Mesothelial cell of epicardium (in vitro differentiated cells): ENCODE data around the gene GRIK5. TPM values are rescaled to one million over a fixed set of nuclear protein-coding genes. Genes with fewer than 3 reads are reported as not detected.
"Not testable (repeated sequence)": the region's sequence is repeated elsewhere in the genome, so short reads cannot be mapped to it uniquely, and the experiment has no call there.

Source experiments
- DNase-seq, 2 experiments: peaks; one replicate each; pipeline ENCODE4 v3.0.0; 2021; ENCODE audit warnings: low spot score in 2 of 2; ENCODE audit not compliant: unreplicated experiment in 2 of 2
- H3K27ac Mint-ChIP-seq: 2 replicates; pipeline ENCODE4 v1.8.0; 2021; ENCODE audit warnings: mixed read lengths
- H3K27me3 Mint-ChIP-seq: 2 replicates; pipeline ENCODE4 v1.8.0; 2021; ENCODE audit warnings: low read depth, mixed read lengths
- H3K36me3 Mint-ChIP-seq: 2 replicates; pipeline ENCODE4 v1.8.0; 2021; ENCODE audit warnings: mixed read lengths
- H3K4me1 Mint-ChIP-seq: 2 replicates; pipeline ENCODE4 v1.8.0; 2021; ENCODE audit warnings: mixed read lengths
- H3K4me3 Mint-ChIP-seq: 2 replicates; pipeline ENCODE4 v1.8.0; 2021; ENCODE audit warnings: mild to moderate bottlenecking, moderate library complexity, mixed read lengths
- H3K9me3 Mint-ChIP-seq: 2 replicates; pipeline ENCODE4 v1.8.0; 2021; ENCODE audit warnings: mixed read lengths
- total RNA-seq: library from RNA; stranded (reverse); gene quantifications from 3 replicates; pipeline ENCODE4 v1.2.1, GENCODE V29; 2021
- TF ChIP-seq, protein P1 (sequence below): fragments of 200-600 bp; sonication (generic); IDR thresholded peaks from one replicate; pipeline ENCODE4 v1.5.0; 2021; ENCODE audit warnings: antibody characterized with exemption; ENCODE audit not compliant: unreplicated experiment

The GRIK5 gene
- total RNA-seq, 1 donor from 2014 or later: 38.3 TPM

DNA sequence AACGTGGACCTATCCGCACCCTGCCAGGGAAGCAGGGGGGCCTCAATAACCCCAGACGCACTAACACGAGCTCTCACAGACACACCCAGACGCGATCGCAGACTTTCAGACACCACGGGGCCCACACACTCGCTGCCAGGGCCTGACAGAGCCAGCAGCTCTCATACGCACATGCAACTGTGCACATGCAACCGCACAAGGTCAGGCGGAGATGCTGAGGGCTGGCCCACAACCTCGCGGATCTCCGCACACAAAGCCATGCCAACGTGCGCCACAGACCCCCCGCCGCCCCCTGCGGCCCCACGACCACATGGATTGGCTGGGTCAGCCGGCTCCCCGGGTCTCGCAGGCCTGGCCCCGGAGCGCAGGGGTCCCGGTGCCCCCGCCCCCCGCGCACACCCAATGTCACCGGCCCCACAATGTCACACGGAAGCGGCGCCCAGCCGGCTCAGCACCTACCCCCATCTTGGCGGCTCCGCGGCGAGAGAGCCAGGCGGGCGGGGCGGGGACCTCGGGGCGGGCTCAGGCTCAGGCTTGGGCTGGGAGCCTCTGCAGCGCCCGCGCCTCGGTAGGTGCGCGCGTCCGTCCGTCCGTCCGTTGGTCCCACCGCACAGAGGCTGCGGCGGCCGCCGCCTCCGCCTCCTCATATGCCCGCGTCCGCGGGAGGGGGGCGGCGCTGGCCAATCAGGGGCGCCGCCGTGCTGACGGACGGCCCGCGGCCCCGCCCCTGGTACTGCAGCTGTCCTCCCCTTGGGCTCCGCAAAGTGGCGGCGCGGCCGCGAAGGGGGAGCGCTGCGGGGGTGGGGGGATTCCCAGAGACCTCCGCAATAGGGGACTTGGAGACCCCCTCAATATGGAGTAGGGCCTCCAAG, 76.2 kb downstream of the GRIK5 start, which contains the start of gene ATP1A3:
ATP1A3 (minus strand) TSS at position 619 of the 872 bp plus-strand sequence; CDS start at position 465, 154 bp downstream.
- no peaks in the 10 kb centered on the region for H3K9me3 Mint-ChIP-seq
- H3K4me3 Mint-ChIP-seq: peak within 1 kb of the TSS; percentile 49
- TF ChIP-seq, protein P1, sequence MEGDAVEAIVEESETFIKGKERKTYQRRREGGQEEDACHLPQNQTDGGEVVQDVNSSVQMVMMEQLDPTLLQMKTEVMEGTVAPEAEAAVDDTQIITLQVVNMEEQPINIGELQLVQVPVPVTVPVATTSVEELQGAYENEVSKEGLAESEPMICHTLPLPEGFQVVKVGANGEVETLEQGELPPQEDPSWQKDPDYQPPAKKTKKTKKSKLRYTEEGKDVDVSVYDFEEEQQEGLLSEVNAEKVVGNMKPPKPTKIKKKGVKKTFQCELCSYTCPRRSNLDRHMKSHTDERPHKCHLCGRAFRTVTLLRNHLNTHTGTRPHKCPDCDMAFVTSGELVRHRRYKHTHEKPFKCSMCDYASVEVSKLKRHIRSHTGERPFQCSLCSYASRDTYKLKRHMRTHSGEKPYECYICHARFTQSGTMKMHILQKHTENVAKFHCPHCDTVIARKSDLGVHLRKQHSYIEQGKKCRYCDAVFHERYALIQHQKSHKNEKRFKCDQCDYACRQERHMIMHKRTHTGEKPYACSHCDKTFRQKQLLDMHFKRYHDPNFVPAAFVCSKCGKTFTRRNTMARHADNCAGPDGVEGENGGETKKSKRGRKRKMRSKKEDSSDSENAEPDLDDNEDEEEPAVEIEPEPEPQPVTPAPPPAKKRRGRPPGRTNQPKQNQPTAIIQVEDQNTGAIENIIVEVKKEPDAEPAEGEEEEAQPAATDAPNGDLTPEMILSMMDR: no peak
- no peaks in the 10 kb centered on the region for H3K36me3 Mint-ChIP-seq
- DNase-seq: no peak
- H3K27ac Mint-ChIP-seq: no peak within 1 kb of the TSS
- peaks cover 5% of the 10 kb centered on the region for H3K4me1 Mint-ChIP-seq
- peaks cover 61% of the 10 kb centered on the region for H3K27me3 Mint-ChIP-seq

DNA sequence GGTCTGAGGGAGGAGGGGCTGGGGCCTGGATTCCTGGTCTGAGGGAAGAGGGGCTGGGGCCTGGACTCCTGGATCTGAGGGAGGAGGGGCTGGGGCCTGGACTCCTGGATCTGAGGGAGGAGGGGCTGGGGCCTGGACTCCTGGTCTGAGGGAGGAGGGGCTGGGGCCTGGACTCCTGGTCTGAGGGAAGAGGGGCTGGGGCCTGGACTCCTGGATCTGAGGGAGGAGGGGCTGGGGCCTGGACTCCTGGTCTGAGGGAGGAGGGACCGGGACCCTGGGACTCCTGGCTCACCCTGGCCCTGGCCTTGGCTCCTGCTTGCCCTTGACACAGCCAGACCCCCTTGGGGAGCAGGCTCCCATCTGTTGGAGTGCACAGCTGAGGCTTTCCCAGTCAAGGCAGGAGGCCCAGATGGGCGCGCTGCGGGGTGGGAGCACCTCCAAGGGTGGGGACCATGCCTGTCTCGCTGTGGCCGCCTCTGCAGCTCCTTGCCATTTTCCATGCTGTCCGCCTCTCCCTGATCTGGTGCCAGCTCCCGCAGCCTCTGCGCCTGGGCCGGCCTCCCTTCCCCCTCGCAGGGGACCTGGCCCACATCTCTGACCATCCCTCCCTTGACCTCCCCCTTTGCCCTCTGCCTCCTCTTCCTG, 78.0 kb downstream of the GRIK5 start:
- peaks cover 53% of the 10 kb centered on the region for H3K27me3 Mint-ChIP-seq
- not testable (repeated sequence) for H3K27ac Mint-ChIP-seq, H3K4me3 Mint-ChIP-seq, H3K36me3 Mint-ChIP-seq, H3K9me3 Mint-ChIP-seq, DNase-seq, H3K4me1 Mint-ChIP-seq

DNA sequence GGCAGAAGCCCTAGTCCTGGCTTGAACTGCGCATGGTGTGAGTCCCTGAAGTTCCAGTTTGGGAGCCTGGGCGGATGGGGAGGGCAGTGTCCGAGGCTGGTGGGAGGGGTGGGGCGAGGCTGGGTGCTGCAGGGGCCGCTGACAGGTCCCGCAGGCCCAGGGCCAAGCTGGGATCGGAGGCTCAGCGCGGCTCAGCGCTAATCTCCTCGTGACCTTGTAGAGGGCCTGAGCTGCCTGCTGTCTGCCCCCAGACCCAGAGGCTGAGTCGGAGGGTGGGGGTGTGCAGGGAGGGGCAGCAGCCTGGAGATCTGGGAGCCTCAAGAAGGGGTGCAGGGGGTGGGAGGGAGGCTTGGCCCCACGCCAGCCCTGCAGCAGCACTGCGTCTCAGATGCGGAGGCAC, 79.0 kb downstream of the GRIK5 start:
- Mint-ChIP-seq H3K4me1 (peaks cover 3% of the 10 kb centered on the region), H3K27ac (no peak overlapping the region)

DNA sequence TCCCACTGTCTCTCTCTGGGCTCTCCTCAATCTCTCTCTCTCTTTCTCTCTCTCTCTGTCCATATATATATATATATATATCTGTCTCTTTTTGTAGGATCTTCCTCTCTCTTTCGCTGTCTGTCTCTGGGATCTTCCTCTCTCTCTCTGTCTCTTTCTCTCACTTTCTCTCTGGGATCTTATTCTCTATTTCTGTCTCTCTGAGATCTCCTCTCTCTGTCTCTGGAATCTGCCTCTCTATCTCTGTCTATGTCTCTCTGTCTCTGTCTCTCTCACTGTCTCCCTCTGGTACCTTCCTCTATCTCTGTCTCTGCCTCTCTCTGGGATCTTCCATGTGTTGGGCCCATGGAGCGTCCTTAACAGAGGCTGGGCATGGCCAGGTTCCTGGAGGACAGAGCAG, 79.4 kb downstream of the GRIK5 start:
- Mint-ChIP-seq H3K9me3 (no peaks in the 10 kb centered on the region), H3K27me3 (peaks cover 42% of the 10 kb centered on the region), H3K27ac (no peak overlapping the region), H3K4me1 (peaks cover 3% of the 10 kb centered on the region), H3K4me3 (no peak overlapping the region), H3K36me3 (no peaks in the 10 kb centered on the region)
- TF ChIP-seq, protein P1: no peak
- DNase-seq: no peak

More for the DNA sequence above, 79.0 kb downstream of the GRIK5 start:
- Mint-ChIP-seq H3K27me3 (peaks cover 46% of the 10 kb centered on the region), H3K36me3 (no peaks in the 10 kb centered on the region), H3K9me3 (no peaks in the 10 kb centered on the region), H3K4me3 (no peak overlapping the region)
- DNase-seq: no peak
- TF ChIP-seq, protein P1: no peak

DNA sequence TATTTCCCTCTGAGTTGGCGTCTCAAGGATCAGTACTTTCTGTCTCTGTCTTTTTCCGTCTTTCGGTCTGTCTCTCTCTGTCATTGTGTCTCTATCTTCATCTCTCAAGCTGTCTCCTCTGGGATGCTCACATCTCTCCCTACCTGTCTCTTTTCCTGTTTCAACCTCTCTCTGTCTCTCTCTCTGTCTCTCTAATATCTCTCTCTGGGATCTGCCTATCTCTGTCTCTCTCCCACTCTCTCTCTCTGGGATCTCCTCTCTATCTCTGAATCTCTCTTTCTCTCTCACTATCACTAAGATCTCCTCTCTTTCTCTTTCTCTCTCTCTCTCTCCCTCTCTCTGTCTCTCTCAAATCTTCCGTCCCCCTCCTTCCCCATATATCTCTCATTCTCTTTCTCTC, 80.0 kb downstream of the GRIK5 start:
- H3K27ac Mint-ChIP-seq: no peak overlapping the region
- no peak overlapping the region for H3K4me3 Mint-ChIP-seq
- no peaks in the 10 kb centered on the region for H3K36me3 Mint-ChIP-seq
- no peak for DNase-seq
- peaks cover 3% of the 10 kb centered on the region for H3K4me1 Mint-ChIP-seq
- peaks cover 40% of the 10 kb centered on the region for H3K27me3 Mint-ChIP-seq
- TF ChIP-seq, protein P1: no peak
- H3K9me3 Mint-ChIP-seq: no peaks in the 10 kb centered on the region

DNA sequence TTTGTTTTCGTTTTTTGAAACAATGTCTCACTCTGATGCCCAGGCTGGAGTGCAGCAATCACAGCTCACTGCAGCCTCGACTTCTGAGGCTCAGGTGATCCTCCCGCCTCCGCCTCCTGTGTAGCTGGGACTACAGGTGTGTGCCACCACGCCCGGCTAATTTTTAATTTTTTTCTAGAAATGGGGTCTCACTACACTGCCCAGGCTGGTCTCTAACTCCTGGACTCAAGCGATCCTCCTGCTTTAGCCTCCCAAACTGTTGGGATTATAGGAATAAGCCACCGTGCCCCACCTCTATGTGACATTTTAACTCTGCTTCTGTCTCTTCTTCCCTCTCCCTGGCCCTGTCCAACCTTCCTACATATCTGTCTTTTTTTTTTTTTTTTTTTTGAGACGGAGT, 81.1 kb downstream of the GRIK5 start:
- H3K9me3 Mint-ChIP-seq: no peaks in the 10 kb centered on the region
- DNase-seq: no peak
- no peaks in the 10 kb centered on the region for H3K36me3 Mint-ChIP-seq
- peaks cover 3% of the 10 kb centered on the region for H3K4me1 Mint-ChIP-seq
- H3K27ac Mint-ChIP-seq: no peak overlapping the region
- H3K4me3 Mint-ChIP-seq: no peak overlapping the region
- TF ChIP-seq, protein P1: no peak
- peaks cover 33% of the 10 kb centered on the region for H3K27me3 Mint-ChIP-seq
